H1 (cell line): Measurements from ENCODE around the gene SMYD3. TPM values are rescaled to one million over a fixed set of nuclear protein-coding genes. Genes with fewer than 3 reads are reported as not detected.

ENCODE experiments used
- CTCF ChIA-PET: fragments of 300-600 bp; sonication (Branson Sonifier 250); formaldehyde crosslinking; loops from one replicate; lab custom pipeline; 2021; ENCODE audit not compliant: partially characterized antibody; lab: Charles Lee
- POLR2A ChIA-PET: fragments of 300-600 bp; sonication (Branson Sonifier 250); formaldehyde crosslinking; loops from one replicate; lab custom pipeline; 2021; ENCODE audit warnings: inconsistent platforms; ENCODE audit not compliant: partially characterized antibody; lab: Charles Lee
- DNase-seq, 2 experiments: peaks; one replicate each; pipeline versions ENCODE4 v3.0.0 to v3.0.0-alpha.2; 2010 to 2022; ENCODE audit warnings: low spot score in 2 of 2, low read depth in 1 of 2, mixed read lengths in 1 of 2
- FAIRE-seq: peaks from 2 replicates; lab custom pipeline; 2011; peaks lifted over from hg19 to GRCh38; lab: Jason Lieb, UNC
- H2AFZ ChIP-seq: 2 replicates; pipeline ENCODE4 v1.8.1; 2012; ENCODE audit warnings: low read length, inconsistent platforms
- H2AK5ac ChIP-seq: 2 replicates; pipeline ENCODE4 v1.6.1; 2013; ENCODE audit warnings: low read depth, low read length
- H2BK120ac ChIP-seq: replicated peaks from 2 replicates; pipeline ENCODE3; 2013; ENCODE audit warnings: low read depth, low read length, inconsistent platforms
- H2BK12ac ChIP-seq: 2 replicates; pipeline ENCODE4 v1.6.1; 2013; ENCODE audit warnings: low read depth, low read length
- H2BK15ac ChIP-seq: 2 replicates; pipeline ENCODE4 v1.6.1; 2013; ENCODE audit warnings: low read length
- H2BK20ac ChIP-seq: 2 replicates; pipeline ENCODE4 v1.6.1; 2013; ENCODE audit warnings: low read length
- H2BK5ac ChIP-seq: 2 replicates; pipeline ENCODE4 v1.6.1; 2013; ENCODE audit warnings: low read depth, low read length
- H3K14ac ChIP-seq: 2 replicates; pipeline ENCODE4 v1.6.1; 2013; ENCODE audit warnings: inconsistent platforms; ENCODE audit not compliant: insufficient read length
- H3K18ac ChIP-seq: 2 replicates; pipeline ENCODE4 v1.6.1; 2013; ENCODE audit warnings: low read length; ENCODE audit errors: extremely low read depth
- H3K23ac ChIP-seq: 2 replicates; pipeline ENCODE4 v1.6.1; 2013; ENCODE audit warnings: inconsistent platforms; ENCODE audit not compliant: insufficient read length
- H3K23me2 ChIP-seq: 2 replicates; pipeline ENCODE4 v1.6.1; 2013; ENCODE audit warnings: low read depth, low read length
- H3K27ac ChIP-seq: 2 replicates; pipeline ENCODE4 v1.6.1; 2011; ENCODE audit warnings: low read depth, low read length, inconsistent platforms
- H3K27me3 ChIP-seq, 4 experiments: replicated peaks in 1 of 4; 1 replicate in 1 of 4; 2 replicates in 3 of 4; pipeline versions ENCODE4 v1.6.1 to v1.8.1; 2011 to 2013; ENCODE audit warnings: low read length in 3 of 4, mild to moderate bottlenecking in 3 of 4, inconsistent platforms in 2 of 4, mixed read lengths in 2 of 4, moderate library complexity in 1 of 4; ENCODE audit not compliant: control insufficient read depth in 3 of 4, insufficient read depth in 3 of 4; ENCODE audit errors: extremely low read depth in 1 of 4
- H3K36me3 ChIP-seq, 4 experiments: 2 replicates each; pipeline versions ENCODE4 v1.6.1 to v1.8.1; 2011 to 2013; ENCODE audit warnings: mild to moderate bottlenecking in 4 of 4, low read length in 3 of 4, moderate library complexity in 2 of 4, control low read depth in 1 of 4, inconsistent platforms in 1 of 4; ENCODE audit not compliant: insufficient read depth in 4 of 4, control insufficient read depth in 2 of 4
- H3K4ac ChIP-seq: replicated peaks from 2 replicates; pipeline ENCODE3; 2013; ENCODE audit warnings: low read length, low read depth, mixed read lengths, inconsistent platforms; ENCODE audit not compliant: insufficient read length
- H3K4me1 ChIP-seq, 4 experiments: replicated peaks in 1 of 4; 1 replicate in 1 of 4; 2 replicates in 3 of 4; pipeline versions ENCODE4 v1.6.1 to v1.8.1; 2011 to 2013; ENCODE audit warnings: low read length in 3 of 4, inconsistent platforms in 2 of 4, mixed read lengths in 1 of 4; ENCODE audit not compliant: insufficient read depth in 4 of 4, control insufficient read depth in 3 of 4
- H3K4me2 ChIP-seq, 2 experiments: 2 replicates each; pipeline versions ENCODE4 v1.6.1 to v1.8.1; 2011 to 2013; ENCODE audit warnings: low read depth in 2 of 2, low read length in 2 of 2, control low read depth in 1 of 2, inconsistent platforms in 1 of 2, mild to moderate bottlenecking in 1 of 2; ENCODE audit not compliant: insufficient read depth in 1 of 2
- H3K4me3 ChIP-seq, 4 experiments: fragments of 200-600, 300-600 bp in 1 of 4; sonication (generic), shearing (Covaris generic), sonication (Bioruptor Twin) in 1 of 4; 2 replicates each; pipeline versions ENCODE4 v1.5.1 to v1.8.1; 2011 to 2016; ENCODE audit warnings: low read length in 4 of 4, low read depth in 3 of 4, control low read depth in 2 of 4, inconsistent platforms in 2 of 4, mild to moderate bottlenecking in 2 of 4, mixed read lengths in 1 of 4, moderate library complexity in 1 of 4; ENCODE audit not compliant: insufficient read depth in 2 of 4; ENCODE audit errors: extremely low read depth in 1 of 4
- H3K56ac ChIP-seq: replicated peaks from 2 replicates; pipeline ENCODE3; 2013; ENCODE audit warnings: low read depth, mild to moderate bottlenecking, mixed read lengths, low read length, inconsistent platforms; ENCODE audit not compliant: insufficient read length
- H3K79me1 ChIP-seq: 2 replicates; pipeline ENCODE4 v1.6.1; 2013; ENCODE audit warnings: low read depth, low read length, control low read depth
- H3K79me2 ChIP-seq, 2 experiments: 2 replicates each; pipeline versions ENCODE4 v1.6.1 to v1.8.1; 2012 to 2013; ENCODE audit warnings: low read length in 2 of 2, mild to moderate bottlenecking in 2 of 2, inconsistent platforms in 1 of 2; ENCODE audit not compliant: insufficient read depth in 2 of 2, control insufficient read depth in 1 of 2
- H3K9ac ChIP-seq, 4 experiments: replicated peaks in 1 of 4; 1 replicate in 1 of 4; 2 replicates in 3 of 4; pipeline versions ENCODE4 v1.6.1 to v1.8.1; 2011 to 2013; ENCODE audit warnings: low read depth in 3 of 4, low read length in 3 of 4, control low read depth in 2 of 4, mild to moderate bottlenecking in 2 of 4, moderate library complexity in 2 of 4, inconsistent platforms in 1 of 4; ENCODE audit errors: extremely low read depth in 1 of 4
- H3K9me3 ChIP-seq, 2 experiments: 2 replicates each; pipeline versions ENCODE4 v1.6.1 to v1.8.1; 2012 to 2013; ENCODE audit warnings: mild to moderate bottlenecking in 2 of 2, moderate library complexity in 2 of 2, control low read depth in 1 of 2, inconsistent platforms in 1 of 2, low read depth in 1 of 2, low read length in 1 of 2, mixed read lengths in 1 of 2; ENCODE audit not compliant: insufficient read depth in 2 of 2
- H4K20me1 ChIP-seq, 2 experiments: replicated peaks in 1 of 2; 2 replicates each; pipeline versions ENCODE3 to v1.8.1; 2011 to 2013; ENCODE audit warnings: inconsistent platforms in 2 of 2, low read length in 2 of 2, mild to moderate bottlenecking in 1 of 2; ENCODE audit not compliant: insufficient read depth in 2 of 2, control insufficient read depth in 1 of 2
- H4K5ac ChIP-seq: 2 replicates; pipeline ENCODE4 v1.6.1; 2013; ENCODE audit warnings: low read length, low read depth, mixed read lengths, inconsistent platforms; ENCODE audit not compliant: insufficient read length
- H4K8ac ChIP-seq: 2 replicates; pipeline ENCODE4 v1.8.0; 2013; ENCODE audit warnings: mild to moderate bottlenecking, moderate library complexity, low read length, inconsistent platforms; ENCODE audit not compliant: insufficient read depth; ENCODE audit errors: extremely low read depth
- H4K91ac ChIP-seq: replicated peaks from 2 replicates; pipeline ENCODE3; 2013; ENCODE audit warnings: low read length, mixed read lengths, inconsistent platforms; ENCODE audit not compliant: insufficient read length
- CREB1 ChIP-seq: IDR thresholded peaks from 2 replicates; pipeline ENCODE4 v1.6.1; 2012; ENCODE audit warnings: inconsistent platforms
- CTCF ChIP-seq, 3 experiments: IDR thresholded peaks; 1 replicate in 2 of 3; 2 replicates in 1 of 3; pipeline versions ENCODE4 v1.5.1 to v1.6.1; 2011; ENCODE audit warnings: low read length in 3 of 3, mild to moderate bottlenecking in 3 of 3, inconsistent platforms in 2 of 3, low read depth in 1 of 3, moderate library complexity in 1 of 3; ENCODE audit not compliant: insufficient read depth in 1 of 3; ENCODE audit errors: control extremely low read depth in 1 of 3
- FOSL1 ChIP-seq: IDR thresholded peaks from 2 replicates; pipeline ENCODE4 v1.6.1; 2011; ENCODE audit warnings: mild to moderate bottlenecking, low read depth, low read length, moderate library complexity; ENCODE audit not compliant: insufficient read depth
- POLR2A ChIP-seq, 2 experiments: IDR thresholded peaks; 1 replicate in 1 of 2; 2 replicates in 1 of 2; pipeline ENCODE4 v1.6.1; 2011; ENCODE audit warnings: low read depth in 2 of 2, low read length in 2 of 2, mild to moderate bottlenecking in 2 of 2; ENCODE audit errors: control extremely low read depth in 1 of 2
- RAD21 ChIP-seq, 2 experiments: IDR thresholded peaks in 1 of 2; conservative IDR thresholded peaks in 1 of 2; 2 replicates each; pipeline ENCODE4 v1.6.1; 2011; ENCODE audit warnings: low read depth in 2 of 2, low read length in 2 of 2, improper control_type of control experiment in 1 of 2, inconsistent platforms in 1 of 2, mild to moderate bottlenecking in 1 of 2, moderate library complexity in 1 of 2
- RXRA ChIP-seq: IDR thresholded peaks from 2 replicates; pipeline ENCODE4 v1.6.1; 2011; ENCODE audit warnings: low read depth, mild to moderate bottlenecking, low read length, moderate library complexity; ENCODE audit not compliant: insufficient read depth
- WGBS, 2 experiments: shearing (Covaris generic) in 1 of 2; methylation state at CpG; one replicate each; pipeline versions ENCODE4 v1.1.6 to v1.1.7; 2013 to 2015; ENCODE audit warnings: low lambda C conversion rate in 2 of 2, mixed read lengths in 2 of 2, inconsistent platforms in 1 of 2, low coverage in 1 of 2, missing lambda C conversion rate in 1 of 2; ENCODE audit not compliant: insufficient replicate concordance in 2 of 2, insufficient coverage in 1 of 2, insufficient read length in 1 of 2; ENCODE audit errors: extremely low coverage in 1 of 2, missing lambda C conversion rate in 1 of 2; 5-methylcytosine and 5-hydroxymethylcytosine counted together
- polyA plus RNA-seq, 7 experiments: library from polyadenylated mRNA; depleted of rRNA in 3 of 7; stranded (reverse) in 5 of 7; unstranded in 2 of 7; fragments of >200 nt in 5 of 7; fragments of 200-250 nt in 2 of 7; gene quantifications; 1 replicate in 5 of 7; 2 replicates in 1 of 7; 4 replicates in 1 of 7; pipeline versions ENCODE4 v1.2.1 to v1.2.3, GENCODE V29; 2011 to 2013; ENCODE audit warnings: missing spikeins in 2 of 7, mixed read lengths in 2 of 7
- total RNA-seq: library from RNA; stranded (reverse); fragmentation: NEBNext Ultra II Directional; extraction: Animal tissue kit (Norgen Biotek cat#: 25700); gene quantifications from 2 replicates; pipeline ENCODE4 v1.2.1, GENCODE V29; 2021

Gene SMYD3
- total and polyA plus RNA-seq, 2 of the 8 experiments (the other 6 are each of a cell fraction or from before 2014, with no cell fraction given) = 17.3 to 25.4 TPM

- H3K18ac ChIP-seq = no peak overlapping the region
- H3K79me2 ChIP-seq = no peaks in the 10 kb centered on the region
- no peak overlapping the region for H4K5ac ChIP-seq
- no peaks in the 10 kb centered on the region for H3K23me2 ChIP-seq
- H2BK5ac ChIP-seq = no peak overlapping the region
- no peak overlapping the region for H3K27ac ChIP-seq
- H4K91ac ChIP-seq = no peak overlapping the region
- H2BK20ac ChIP-seq = no peak overlapping the region
- H3K4me1 ChIP-seq = no peaks in the 10 kb centered on the region
- no peaks in the 10 kb centered on the region for H3K79me1 ChIP-seq
- no peak overlapping the region for H2AK5ac ChIP-seq
- no peak overlapping the region for H3K4ac ChIP-seq
- H2BK120ac ChIP-seq = no peak overlapping the region
- POLR2A ChIA-PET = no interaction called here
- no peak overlapping the region for H2BK15ac ChIP-seq
- WGBS, 2 experiments = 83% methylated on average over 6 of the region's 6 CpGs; no CpG with 5 or more reads in 1 of the 2 experiments
- CTCF ChIA-PET = interaction anchor here (0.7 to 1.8 kb wide), 8 partner anchors 10 to 583 kb away, joined by 3 to 8 read pairs (median 4); no protein-coding TSS in a partner anchor
- H3K4me2 ChIP-seq = no peak overlapping the region
- no peak overlapping the region for H4K8ac ChIP-seq
- H3K27me3 ChIP-seq = peaks cover 0 to 1% (median 0%) of the 10 kb centered on the region in 4 experiments; a peak in 1 of 7 replicates
- TF ChIP-seq RXRA (no peak), FOSL1 (no peak), CREB1 (no peak), POLR2A (IDR thresholded peaks at IDR 0.05; ENCODE audit: control extremely low read depth in 1 of 2, low read depth in 2 of 2, low read length in 2 of 2) (no peak), CTCF (IDR thresholded peaks at IDR 0.05; ENCODE audit: control extremely low read depth in 1 of 3, insufficient read depth in 1 of 3, low read depth in 1 of 3, low read length in 3 of 3) (peak in 2 of 3 experiments; percentile 35 to 38; a peak in 2 of 4 replicates), RAD21 (IDR thresholded peaks at IDR 0.05 in 1 of 2, conservative IDR thresholded peaks at IDR 0.05 in 1 of 2; ENCODE audit: low read depth in 2 of 2, low read length in 2 of 2) (peak; percentile 73 to 75)
- FAIRE-seq (no peak), DNase-seq (no peak)
- H3K14ac ChIP-seq = no peak overlapping the region
- no peak overlapping the region for H3K9ac ChIP-seq
- H3K9me3 ChIP-seq = no peaks in the 10 kb centered on the region
- no peak overlapping the region for H2BK12ac ChIP-seq
- no peak overlapping the region for H3K4me3 ChIP-seq
- H2AFZ ChIP-seq = no peak overlapping the region
- no peak overlapping the region for H3K56ac ChIP-seq
- H3K23ac ChIP-seq = no peak overlapping the region
- H4K20me1 ChIP-seq = no peaks in the 10 kb centered on the region
- H3K36me3 ChIP-seq = no peaks in the 10 kb centered on the region
These were observed 56.3 kb downstream of the SMYD3 start for GRCh38 chr1:246450611-246451251.
